Endodermal cell (in vitro differentiated cells): ENCODE data around the gene PPP1R12B. TPM values are rescaled to one million over a fixed set of nuclear protein-coding genes. Genes with fewer than 3 reads are reported as not detected.
"Not testable (repeated sequence)": the region's sequence is repeated elsewhere in the genome, so short reads cannot be mapped to it uniquely, and the experiment has no call there.

Experiments
- DNase-seq: peaks from one replicate; pipeline ENCODE4 v3.0.0-alpha.2; 2017
- H3K27ac ChIP-seq: 2 replicates; pipeline ENCODE4 v1.5.1; 2013; ENCODE audit warnings: mild to moderate bottlenecking, low read depth, low read length, moderate library complexity
- H3K27me3 ChIP-seq: 2 replicates; pipeline ENCODE4 v1.6.1; 2013; ENCODE audit warnings: mild to moderate bottlenecking, low read length, moderate library complexity; ENCODE audit not compliant: insufficient read depth, control insufficient read depth, poor library complexity, severe bottlenecking
- H3K36me3 ChIP-seq: 2 replicates; pipeline ENCODE4 v1.7.0; 2013; ENCODE audit warnings: mild to moderate bottlenecking, low read length, moderate library complexity; ENCODE audit not compliant: control insufficient read depth, insufficient read depth
- H3K4me1 ChIP-seq: one replicate; pipeline ENCODE4 v1.7.0; 2013; ENCODE audit warnings: low read length; ENCODE audit not compliant: control insufficient read depth, insufficient read depth
- H3K4me3 ChIP-seq: 2 replicates; pipeline ENCODE4 v1.5.1; 2013; ENCODE audit warnings: mild to moderate bottlenecking, low read length, moderate library complexity
- H3K9ac ChIP-seq: 2 replicates; pipeline ENCODE4 v1.6.1; 2013; ENCODE audit warnings: mild to moderate bottlenecking, low read length, moderate library complexity; ENCODE audit not compliant: poor library complexity, severe bottlenecking; ENCODE audit errors: extremely low read depth
- H3K9me3 ChIP-seq: 2 replicates; pipeline ENCODE4 v1.6.1; 2013; ENCODE audit warnings: mild to moderate bottlenecking, low read length, moderate library complexity; ENCODE audit not compliant: control insufficient read depth
- H3K27ac Mint-ChIP-seq: 2 replicates; pipeline ENCODE4 v1.8.0; 2020; ENCODE audit warnings: mixed read lengths
- H3K27me3 Mint-ChIP-seq: 2 replicates; pipeline ENCODE4 v1.8.0; 2021; ENCODE audit warnings: mild to moderate bottlenecking, mixed read lengths; ENCODE audit not compliant: insufficient read depth
- H3K36me3 Mint-ChIP-seq: 2 replicates; pipeline ENCODE4 v1.8.0; 2020; ENCODE audit warnings: low read depth, mixed read lengths
- H3K4me1 Mint-ChIP-seq: 2 replicates; pipeline ENCODE4 v1.8.0; 2020; ENCODE audit warnings: mixed read lengths
- H3K4me3 Mint-ChIP-seq: 2 replicates; pipeline ENCODE4 v1.8.0; 2020; ENCODE audit warnings: mild to moderate bottlenecking, moderate library complexity, mixed read lengths
- H3K9me3 Mint-ChIP-seq: 2 replicates; pipeline ENCODE4 v1.8.0; 2020; ENCODE audit warnings: mild to moderate bottlenecking, mixed read lengths
- CTCF ChIP-seq: fragments of 200-600 bp; sonication (generic); conservative IDR thresholded peaks from 2 replicates; pipeline ENCODE4 v1.5.0; 2021; ENCODE audit warnings: antibody characterized with exemption, mild to moderate bottlenecking
- WGBS, 2 experiments: methylation state at CpG; one replicate each; pipeline versions ENCODE4 v1.1.5 to v1.1.7; 2013; ENCODE audit warnings: missing lambda C conversion rate in 2 of 2, mixed read lengths in 1 of 2; ENCODE audit not compliant: insufficient coverage in 1 of 2, insufficient read length in 1 of 2; 5-methylcytosine and 5-hydroxymethylcytosine counted together
- total RNA-seq, 2 donors: library from RNA; stranded (reverse); fragmentation: NEBNext Ultra II Directional in 1 of 2; extraction: Animal tissue kit (Norgen Biotek cat#: 25700) in 1 of 2; gene quantifications; 2 replicates in 1 of 2; 3 replicates in 1 of 2; pipeline ENCODE4 v1.2.1, GENCODE V29; 2021

Gene PPP1R12B
- total RNA-seq, 2 donors from 2014 or later, result 19.2 to 20.3 TPM

- no peak overlapping the region for H3K4me3 Mint-ChIP-seq
- H3K27ac ChIP-seq, result no peak overlapping the region
- H3K4me1 Mint-ChIP-seq, result peaks cover 1% of the 10 kb centered on the region
- no peaks in the 10 kb centered on the region for H3K9me3 ChIP-seq
- no peak for DNase-seq
- H3K27me3 Mint-ChIP-seq, result no peaks in the 10 kb centered on the region
- H3K27ac Mint-ChIP-seq, result no peak overlapping the region
- peaks cover 2% of the 10 kb centered on the region for H3K36me3 Mint-ChIP-seq
- H3K4me1 ChIP-seq, result no peaks in the 10 kb centered on the region
- H3K9me3 Mint-ChIP-seq, result no peaks in the 10 kb centered on the region
- H3K27me3 ChIP-seq, result no peaks in the 10 kb centered on the region
- no peaks in the 10 kb centered on the region for H3K36me3 ChIP-seq
- H3K4me3 ChIP-seq, result no peak overlapping the region
- TF ChIP-seq CTCF, result no peak
- 90 to 100% methylated on average over 1 of the region's 1 CpG for WGBS, 2 experiments
- no peak overlapping the region for H3K9ac ChIP-seq
Observed at GRCh38 chr1:202367271-202367670, 18.8 kb downstream of the PPP1R12B start.

- WGBS, 2 experiments, result 94% methylated on average over 4 of the region's 4 CpGs; no CpG with 5 or more reads in 1 of the 2 experiments
- not testable (repeated sequence) for H3K9me3 Mint-ChIP-seq, H3K27ac ChIP-seq, H3K27ac Mint-ChIP-seq, H3K4me1 Mint-ChIP-seq, H3K4me3 ChIP-seq, H3K36me3 Mint-ChIP-seq, H3K9me3 ChIP-seq, H3K36me3 ChIP-seq, H3K4me3 Mint-ChIP-seq, H3K4me1 ChIP-seq, H3K9ac ChIP-seq, H3K27me3 Mint-ChIP-seq, H3K27me3 ChIP-seq, DNase-seq
Observed at GRCh38 chr1:202370906-202371305, 22.4 kb downstream of the PPP1R12B start.

- Mint-ChIP-seq H3K4me1 (no peaks in the 10 kb centered on the region), H3K27me3 (no peaks in the 10 kb centered on the region), H3K27ac (no peak overlapping the region), H3K9me3 (peaks cover 3% of the 10 kb centered on the region), H3K36me3 (peaks cover 5% of the 10 kb centered on the region), H3K4me3 (no peak overlapping the region)
- no peak for TF ChIP-seq CTCF
- H3K36me3 ChIP-seq, result no peaks in the 10 kb centered on the region
- H3K4me3 ChIP-seq, result no peak overlapping the region
- no peaks in the 10 kb centered on the region for H3K27me3 ChIP-seq
- no peak for DNase-seq
- H3K9me3 ChIP-seq, result no peaks in the 10 kb centered on the region
- no peak overlapping the region for H3K9ac ChIP-seq
- H3K27ac ChIP-seq, result no peak overlapping the region
- H3K4me1 ChIP-seq, result no peaks in the 10 kb centered on the region
Observed at GRCh38 chr1:202374099-202374498, 25.6 kb downstream of the PPP1R12B start.

- DNase-seq, H3K36me3 Mint-ChIP-seq, H3K9ac ChIP-seq, H3K9me3 ChIP-seq, H3K9me3 Mint-ChIP-seq, H3K4me1 Mint-ChIP-seq, H3K4me3 Mint-ChIP-seq, H3K27ac ChIP-seq, H3K27me3 ChIP-seq, H3K27ac Mint-ChIP-seq, H3K4me1 ChIP-seq, H3K4me3 ChIP-seq, H3K36me3 ChIP-seq, H3K27me3 Mint-ChIP-seq: not testable (repeated sequence)
- WGBS, 2 experiments, result 90 to 97% methylated on average over 3 of the region's 3 CpGs
Observed at GRCh38 chr1:202375175-202375574, 26.7 kb downstream of the PPP1R12B start.
